ENCODE measurements around the gene CDH4. TPM values are rescaled to one million over a fixed set of nuclear protein-coding genes. Genes with fewer than 3 reads are reported as not detected.

Gene CDH4
- total RNA-seq, 1 donor from 2014 or later: 2.9 TPM

GRCh38 chr20:61510778-61511330, 258.8 kb downstream of the CDH4 start:
- Histone ChIP-seq H3K4me1 (peaks cover 18% of the 10 kb centered on the region), H3K4me3 (no peak overlapping the region), H4K20me1 (ENCODE audit: low read depth) (no peaks in the 10 kb centered on the region), H3K27me3 (no peaks in the 10 kb centered on the region), H3F3A (ENCODE audit: low read depth) (no peaks in the 10 kb centered on the region), H3K4me2 (no peak overlapping the region), H3K79me2 (ENCODE audit: low read depth) (no peaks in the 10 kb centered on the region), H3K9me3 (ENCODE audit: low read depth) (no peaks in the 10 kb centered on the region), H3K27ac (no peak overlapping the region), H2AFZ (replicated peaks) (no peak overlapping the region), H3K36me3 (no peaks in the 10 kb centered on the region), H3K9ac (no peak overlapping the region)
- Mint-ChIP-seq H3K9me3 (no peaks in the 10 kb centered on the region), H3K27me3 (ENCODE audit: insufficient read depth, low read depth) (peaks cover 6% of the 10 kb centered on the region), H3K36me3 (no peaks in the 10 kb centered on the region), H3K4me1 (peaks cover 48% of the 10 kb centered on the region), H3K4me3 (no peak overlapping the region), H3K27ac (no peak overlapping the region)
- TF ChIP-seq EZH2phosphoT487 (IDR thresholded peaks at IDR 0.05) (no peak), EZH2 (IDR thresholded peaks at IDR 0.05) (no peak)
- TF ChIP-seq, protein P1, sequence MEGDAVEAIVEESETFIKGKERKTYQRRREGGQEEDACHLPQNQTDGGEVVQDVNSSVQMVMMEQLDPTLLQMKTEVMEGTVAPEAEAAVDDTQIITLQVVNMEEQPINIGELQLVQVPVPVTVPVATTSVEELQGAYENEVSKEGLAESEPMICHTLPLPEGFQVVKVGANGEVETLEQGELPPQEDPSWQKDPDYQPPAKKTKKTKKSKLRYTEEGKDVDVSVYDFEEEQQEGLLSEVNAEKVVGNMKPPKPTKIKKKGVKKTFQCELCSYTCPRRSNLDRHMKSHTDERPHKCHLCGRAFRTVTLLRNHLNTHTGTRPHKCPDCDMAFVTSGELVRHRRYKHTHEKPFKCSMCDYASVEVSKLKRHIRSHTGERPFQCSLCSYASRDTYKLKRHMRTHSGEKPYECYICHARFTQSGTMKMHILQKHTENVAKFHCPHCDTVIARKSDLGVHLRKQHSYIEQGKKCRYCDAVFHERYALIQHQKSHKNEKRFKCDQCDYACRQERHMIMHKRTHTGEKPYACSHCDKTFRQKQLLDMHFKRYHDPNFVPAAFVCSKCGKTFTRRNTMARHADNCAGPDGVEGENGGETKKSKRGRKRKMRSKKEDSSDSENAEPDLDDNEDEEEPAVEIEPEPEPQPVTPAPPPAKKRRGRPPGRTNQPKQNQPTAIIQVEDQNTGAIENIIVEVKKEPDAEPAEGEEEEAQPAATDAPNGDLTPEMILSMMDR (IDR thresholded peaks at IDR 0.05): no peak
- DNase-seq (ENCODE audit: low spot score): no peak

GRCh38 chr20:61512475-61512874, 260.4 kb downstream of the CDH4 start:
- no peak overlapping the region for H2AFZ ChIP-seq (replicated peaks)
- H4K20me1 ChIP-seq (ENCODE audit: low read depth): no peaks in the 10 kb centered on the region
- H3K79me2 ChIP-seq (ENCODE audit: low read depth): no peaks in the 10 kb centered on the region
- Mint-ChIP-seq H3K27ac (no peak overlapping the region), H3K9me3 (no peaks in the 10 kb centered on the region), H3K36me3 (no peaks in the 10 kb centered on the region), H3K4me3 (no peak overlapping the region), H3K27me3 (ENCODE audit: insufficient read depth, low read depth) (peaks cover 6% of the 10 kb centered on the region), H3K4me1 (peaks cover 51% of the 10 kb centered on the region)
- H3K4me1 ChIP-seq: peaks cover 19% of the 10 kb centered on the region
- no peaks in the 10 kb centered on the region for H3K27me3 ChIP-seq
- H3F3A ChIP-seq (ENCODE audit: low read depth): no peaks in the 10 kb centered on the region
- H3K4me3 ChIP-seq: no peak overlapping the region
- H3K9me3 ChIP-seq (ENCODE audit: low read depth): no peaks in the 10 kb centered on the region
- H3K36me3 ChIP-seq: no peaks in the 10 kb centered on the region
- TF ChIP-seq, protein P1 (IDR thresholded peaks at IDR 0.05): no peak
- no peak for TF ChIP-seq EZH2 (IDR thresholded peaks at IDR 0.05)
- TF ChIP-seq EZH2phosphoT487 (IDR thresholded peaks at IDR 0.05): no peak
- H3K9ac ChIP-seq: no peak overlapping the region
- no peak overlapping the region for H3K4me2 ChIP-seq
- no peak for DNase-seq (ENCODE audit: low spot score)
- H3K27ac ChIP-seq: no peak overlapping the region

GRCh38 chr20:61513124-61514017, 261.3 kb downstream of the CDH4 start:
- peak overlapping the region; percentile 9 for H3K27ac Mint-ChIP-seq
- no peaks in the 10 kb centered on the region for H3F3A ChIP-seq (ENCODE audit: low read depth)
- H3K9ac ChIP-seq: no peak overlapping the region
- no peaks in the 10 kb centered on the region for H3K79me2 ChIP-seq (ENCODE audit: low read depth)
- H3K4me1 ChIP-seq: peaks cover 19% of the 10 kb centered on the region
- no peak for DNase-seq (ENCODE audit: low spot score)
- no peak overlapping the region for H3K4me3 ChIP-seq
- H3K4me1 Mint-ChIP-seq: peaks cover 48% of the 10 kb centered on the region
- H2AFZ ChIP-seq (replicated peaks): no peak overlapping the region
- no peaks in the 10 kb centered on the region for H3K36me3 ChIP-seq
- TF ChIP-seq EZH2 (IDR thresholded peaks at IDR 0.05) (no peak), EZH2phosphoT487 (IDR thresholded peaks at IDR 0.05) (no peak)
- TF ChIP-seq, protein P1 (IDR thresholded peaks at IDR 0.05): no peak
- H3K9me3 ChIP-seq (ENCODE audit: low read depth): no peaks in the 10 kb centered on the region
- no peaks in the 10 kb centered on the region for H4K20me1 ChIP-seq (ENCODE audit: low read depth)
- H3K4me3 Mint-ChIP-seq: no peak overlapping the region
- H3K9me3 Mint-ChIP-seq: no peaks in the 10 kb centered on the region
- H3K27me3 ChIP-seq: no peaks in the 10 kb centered on the region
- H3K27me3 Mint-ChIP-seq (ENCODE audit: insufficient read depth, low read depth): peaks cover 6% of the 10 kb centered on the region
- no peak overlapping the region for H3K4me2 ChIP-seq
- no peak overlapping the region for H3K27ac ChIP-seq
- H3K36me3 Mint-ChIP-seq: no peaks in the 10 kb centered on the region

Data from neural progenitor cell (in vitro differentiated cells).